GM12891 (cell line): Measurements from ENCODE around the gene UFD1.

Source experiments
- POLR2A ChIP-seq: IDR thresholded peaks from 2 replicates; pipeline ENCODE4 v1.6.1; 2011; ENCODE audit warnings: low read depth, low read length, control low read depth
- POLR2AphosphoS5 ChIP-seq: IDR thresholded peaks from 2 replicates; pipeline ENCODE4 v1.6.1; 2011; ENCODE audit warnings: low read depth, low read length, control low read depth
- POU2F2 ChIP-seq: IDR thresholded peaks from 2 replicates; pipeline ENCODE4 v1.6.1; 2011; ENCODE audit warnings: low read depth, mild to moderate bottlenecking, control low read depth, low read length, moderate library complexity
- SPI1 ChIP-seq: IDR thresholded peaks from 2 replicates; pipeline ENCODE4 v1.6.1; 2011; ENCODE audit warnings: low read depth, low read length, control low read depth
- TAF1 ChIP-seq: IDR thresholded peaks from 2 replicates; pipeline ENCODE4 v1.6.1; 2011; ENCODE audit warnings: low read depth, low read length, control low read depth

DNA sequence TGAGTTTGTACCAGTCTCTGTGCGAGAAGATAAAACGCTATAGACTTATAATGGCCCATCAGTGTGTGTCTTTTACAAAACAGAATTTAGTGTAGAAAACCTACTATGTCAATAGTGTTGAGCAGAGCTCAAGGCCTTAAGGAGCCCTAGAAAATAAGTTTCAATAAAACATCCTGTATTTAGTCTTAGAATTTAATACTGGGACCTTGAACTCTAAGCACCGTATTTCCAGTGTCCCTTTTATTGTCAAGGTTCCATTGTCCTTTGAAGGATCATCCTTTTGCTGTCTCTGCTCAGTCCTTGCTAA lies 17.3 kb upstream of the UFD1 start:
- TF ChIP-seq TAF1 (no peak), POLR2A (no peak), POLR2AphosphoS5 (no peak), SPI1 (no peak), POU2F2 (no peak)
